C4-2B (cell line): ENCODE measurements around the gene DNAJC17.

Experiments
- ZFX ChIP-seq: fragments of 450-650 bp; IDR thresholded peaks from 2 replicates; pipeline ENCODE4 v1.6.1; 2017
- TF ChIP-seq, protein P1 (sequence below): fragments of 450-650 bp; conservative IDR thresholded peaks from 2 replicates; pipeline ENCODE4 v1.5.1; 2017; ENCODE audit warnings: mild to moderate bottlenecking

GRCh38 chr15:40823572-40824343 lies 16.5 kb upstream of the DNAJC17 start:
- TF ChIP-seq, protein P1, sequence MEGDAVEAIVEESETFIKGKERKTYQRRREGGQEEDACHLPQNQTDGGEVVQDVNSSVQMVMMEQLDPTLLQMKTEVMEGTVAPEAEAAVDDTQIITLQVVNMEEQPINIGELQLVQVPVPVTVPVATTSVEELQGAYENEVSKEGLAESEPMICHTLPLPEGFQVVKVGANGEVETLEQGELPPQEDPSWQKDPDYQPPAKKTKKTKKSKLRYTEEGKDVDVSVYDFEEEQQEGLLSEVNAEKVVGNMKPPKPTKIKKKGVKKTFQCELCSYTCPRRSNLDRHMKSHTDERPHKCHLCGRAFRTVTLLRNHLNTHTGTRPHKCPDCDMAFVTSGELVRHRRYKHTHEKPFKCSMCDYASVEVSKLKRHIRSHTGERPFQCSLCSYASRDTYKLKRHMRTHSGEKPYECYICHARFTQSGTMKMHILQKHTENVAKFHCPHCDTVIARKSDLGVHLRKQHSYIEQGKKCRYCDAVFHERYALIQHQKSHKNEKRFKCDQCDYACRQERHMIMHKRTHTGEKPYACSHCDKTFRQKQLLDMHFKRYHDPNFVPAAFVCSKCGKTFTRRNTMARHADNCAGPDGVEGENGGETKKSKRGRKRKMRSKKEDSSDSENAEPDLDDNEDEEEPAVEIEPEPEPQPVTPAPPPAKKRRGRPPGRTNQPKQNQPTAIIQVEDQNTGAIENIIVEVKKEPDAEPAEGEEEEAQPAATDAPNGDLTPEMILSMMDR = no peak
- TF ChIP-seq ZFX = no peak
